Trophoblast cell (in vitro differentiated cells and primary cell): ENCODE measurements around the gene GYPC.

Experiments
- DNase-seq, 2 donors: peaks; one replicate each; pipeline ENCODE4 v3.0.0-alpha.2; 2016
- H2AFZ ChIP-seq: 2 replicates; pipeline ENCODE4 v1.6.1; 2013; ENCODE audit warnings: low read length, moderate library complexity, mild to moderate bottlenecking; ENCODE audit not compliant: insufficient read depth, poor library complexity
- H2AK5ac ChIP-seq: 2 replicates; pipeline ENCODE4 v1.6.1; 2013; ENCODE audit warnings: mild to moderate bottlenecking, low read length
- H2BK120ac ChIP-seq: 2 replicates; pipeline ENCODE4 v1.6.1; 2013; ENCODE audit warnings: low read length, mild to moderate bottlenecking, moderate library complexity; ENCODE audit not compliant: insufficient read depth, poor library complexity
- H2BK12ac ChIP-seq: 2 replicates; pipeline ENCODE4 v1.6.1; 2013; ENCODE audit warnings: mild to moderate bottlenecking, low read length, moderate library complexity
- H2BK5ac ChIP-seq: 2 replicates; pipeline ENCODE4 v1.6.1; 2013; ENCODE audit warnings: low read length, low read depth, moderate library complexity, mild to moderate bottlenecking; ENCODE audit not compliant: poor library complexity
- H3K14ac ChIP-seq: 2 replicates; pipeline ENCODE4 v1.6.1; 2013; ENCODE audit warnings: mild to moderate bottlenecking, low read length
- H3K18ac ChIP-seq: 2 replicates; pipeline ENCODE4 v1.6.1; 2013; ENCODE audit warnings: mild to moderate bottlenecking, low read length
- H3K23ac ChIP-seq: 2 replicates; pipeline ENCODE4 v1.6.1; 2013; ENCODE audit warnings: low read length
- H3K27ac ChIP-seq: 2 replicates; pipeline ENCODE4 v1.5.1; 2013; ENCODE audit warnings: low read depth, mild to moderate bottlenecking, inconsistent platforms, low read length, moderate library complexity
- H3K27me3 ChIP-seq: 2 replicates; pipeline ENCODE4 v1.6.1; 2013; ENCODE audit warnings: inconsistent platforms, mild to moderate bottlenecking, low read length, moderate library complexity; ENCODE audit not compliant: insufficient read depth
- H3K36me3 ChIP-seq, 2 experiments: 1 replicate in 1 of 2; 2 replicates in 1 of 2; pipeline ENCODE4 v1.6.1; 2013; ENCODE audit warnings: low read length in 2 of 2, mild to moderate bottlenecking in 2 of 2, moderate library complexity in 1 of 2; ENCODE audit not compliant: insufficient read depth in 2 of 2, control insufficient read depth in 1 of 2
- H3K4ac ChIP-seq: 2 replicates; pipeline ENCODE4 v1.6.1; 2013; ENCODE audit warnings: low read depth, mild to moderate bottlenecking, low read length, moderate library complexity
- H3K4me1 ChIP-seq, 2 experiments: 1 replicate in 1 of 2; 2 replicates in 1 of 2; pipeline ENCODE4 v1.6.1; 2013; ENCODE audit warnings: low read length in 2 of 2, mild to moderate bottlenecking in 2 of 2, moderate library complexity in 1 of 2; ENCODE audit not compliant: insufficient read depth in 2 of 2, control insufficient read depth in 1 of 2
- H3K4me2 ChIP-seq: 2 replicates; pipeline ENCODE4 v1.6.1; 2013; ENCODE audit warnings: inconsistent platforms, mild to moderate bottlenecking, low read length, moderate library complexity
- H3K4me3 ChIP-seq: 2 replicates; pipeline ENCODE4 v1.5.1; 2013; ENCODE audit warnings: mild to moderate bottlenecking, low read depth, low read length, inconsistent platforms
- H3K79me1 ChIP-seq: one replicate; pipeline ENCODE4 v1.6.1; 2013; ENCODE audit warnings: low read length
- H3K79me2 ChIP-seq: 2 replicates; pipeline ENCODE4 v1.6.1; 2013; ENCODE audit warnings: low read length, mild to moderate bottlenecking; ENCODE audit not compliant: control insufficient read depth, insufficient read depth, poor library complexity
- H3K9ac ChIP-seq: 2 replicates; pipeline ENCODE4 v1.6.1; 2013; ENCODE audit warnings: mild to moderate bottlenecking, low read length
- H3K9me3 ChIP-seq: 2 replicates; pipeline ENCODE4 v1.6.1; 2013; ENCODE audit warnings: low read depth, mild to moderate bottlenecking, control low read depth, inconsistent platforms, low read length; ENCODE audit not compliant: insufficient read depth
- H4K12ac ChIP-seq: 2 replicates; pipeline ENCODE4 v1.6.1; 2013; ENCODE audit warnings: low read depth, mild to moderate bottlenecking, low read length, moderate library complexity
- H4K8ac ChIP-seq: 2 replicates; pipeline ENCODE4 v1.6.1; 2013; ENCODE audit warnings: low read depth, mild to moderate bottlenecking, low read length, moderate library complexity
- H4K91ac ChIP-seq: one replicate; pipeline ENCODE4 v1.6.1; 2013; ENCODE audit warnings: low read depth, mild to moderate bottlenecking, low read length, moderate library complexity
- WGBS: extraction: QIAGEN DNeasy Blood & Tissue Kit; methylation state at CpG from one replicate; pipeline ENCODE4 v1.1.7; 2013; ENCODE audit warnings: missing lambda C conversion rate; ENCODE audit not compliant: insufficient read length, insufficient coverage; ENCODE audit errors: extremely low coverage; 5-methylcytosine and 5-hydroxymethylcytosine counted together

Gene GYPC

GRCh38 chr2:126699018-126699417 lies 43.1 kb downstream of the GYPC start:
- H3K4me3 ChIP-seq, result no peak overlapping the region
- no peak overlapping the region for H2AFZ ChIP-seq
- H3K23ac ChIP-seq, result no peak overlapping the region
- no peaks in the 10 kb centered on the region for H3K27me3 ChIP-seq
- H4K91ac ChIP-seq, result no peak overlapping the region
- no peak overlapping the region for H3K14ac ChIP-seq
- H2BK120ac ChIP-seq, result no peak overlapping the region
- no peak overlapping the region for H2BK5ac ChIP-seq
- DNase-seq, result no peak
- H3K79me1 ChIP-seq, result no peaks in the 10 kb centered on the region
- H4K12ac ChIP-seq, result no peak overlapping the region
- H2AK5ac ChIP-seq, result no peak overlapping the region
- H2BK12ac ChIP-seq, result no peak overlapping the region
- no peak overlapping the region for H4K8ac ChIP-seq
- H3K18ac ChIP-seq, result no peak overlapping the region
- H3K36me3 ChIP-seq, result peaks cover 5 to 13% of the 10 kb centered on the region in 2 experiments
- H3K4me2 ChIP-seq, result no peak overlapping the region
- no peak overlapping the region for H3K4ac ChIP-seq
- no peaks in the 10 kb centered on the region for H3K4me1 ChIP-seq
- WGBS, result no CpG with 5 or more reads among the region's 2 CpGs
- H3K9ac ChIP-seq, result no peak overlapping the region
- peaks cover 4% of the 10 kb centered on the region for H3K9me3 ChIP-seq
- H3K79me2 ChIP-seq, result no peaks in the 10 kb centered on the region
- no peak overlapping the region for H3K27ac ChIP-seq

DNA sequence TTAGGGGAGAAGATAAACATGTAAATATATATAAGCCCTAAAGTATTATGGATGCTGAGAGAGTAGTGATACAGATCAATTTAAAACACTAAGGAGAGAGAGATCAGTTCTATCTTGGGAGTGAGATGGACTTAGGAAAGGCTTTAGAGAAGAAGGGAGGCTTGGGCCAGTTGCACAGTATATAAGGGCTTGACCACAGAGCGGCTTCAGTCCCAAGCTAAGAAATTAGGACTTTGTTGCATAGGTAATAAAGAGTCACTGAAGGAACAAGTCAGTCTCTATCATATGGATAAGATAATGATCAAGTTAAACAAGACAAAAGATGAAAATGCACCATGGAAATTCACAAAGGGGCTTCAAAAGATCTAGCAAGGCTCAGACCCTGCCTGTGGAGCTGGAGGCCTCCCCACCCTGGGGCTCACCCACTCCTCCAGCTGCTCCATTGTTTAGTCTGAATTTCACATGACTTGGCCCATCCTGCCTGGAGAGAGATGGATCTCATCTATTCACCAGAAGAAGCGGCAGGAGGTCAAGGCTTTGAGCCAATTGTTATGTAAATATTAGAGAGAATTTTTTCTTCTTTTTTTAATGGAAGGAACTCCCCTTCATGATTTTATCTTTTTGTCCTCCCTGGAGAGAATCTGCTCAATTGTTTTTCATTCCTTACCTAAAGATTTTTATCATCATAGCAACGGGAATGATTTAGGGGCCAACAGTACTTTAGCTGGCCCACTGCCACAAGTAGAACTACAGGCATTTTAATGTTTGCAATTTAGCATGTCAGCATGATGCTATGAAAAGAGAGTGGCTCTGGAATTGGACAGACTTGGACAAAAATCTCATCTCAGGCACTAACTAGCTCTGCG lies 44.0 kb downstream of the GYPC start:
- no peak overlapping the region for H4K91ac ChIP-seq
- H4K8ac ChIP-seq, result no peak overlapping the region
- H2BK5ac ChIP-seq, result no peak overlapping the region
- H3K4me1 ChIP-seq, result no peaks in the 10 kb centered on the region
- H3K18ac ChIP-seq, result no peak overlapping the region
- WGBS, result no CpG with 5 or more reads among the region's 4 CpGs
- H3K36me3 ChIP-seq, result peaks cover 5 to 11% of the 10 kb centered on the region in 2 experiments
- H2BK12ac ChIP-seq, result no peak overlapping the region
- no peaks in the 10 kb centered on the region for H3K79me2 ChIP-seq
- H3K4me3 ChIP-seq, result no peak overlapping the region
- H3K4ac ChIP-seq, result no peak overlapping the region
- no peak overlapping the region for H4K12ac ChIP-seq
- H3K9me3 ChIP-seq, result peaks cover 2% of the 10 kb centered on the region
- no peaks in the 10 kb centered on the region for H3K79me1 ChIP-seq
- H3K27ac ChIP-seq, result no peak overlapping the region
- H3K9ac ChIP-seq, result no peak overlapping the region
- no peak for DNase-seq
- H3K23ac ChIP-seq, result no peak overlapping the region
- H2AK5ac ChIP-seq, result no peak overlapping the region
- H2AFZ ChIP-seq, result no peak overlapping the region
- H2BK120ac ChIP-seq, result no peak overlapping the region
- no peak overlapping the region for H3K4me2 ChIP-seq
- H3K14ac ChIP-seq, result no peak overlapping the region
- no peaks in the 10 kb centered on the region for H3K27me3 ChIP-seq

DNA sequence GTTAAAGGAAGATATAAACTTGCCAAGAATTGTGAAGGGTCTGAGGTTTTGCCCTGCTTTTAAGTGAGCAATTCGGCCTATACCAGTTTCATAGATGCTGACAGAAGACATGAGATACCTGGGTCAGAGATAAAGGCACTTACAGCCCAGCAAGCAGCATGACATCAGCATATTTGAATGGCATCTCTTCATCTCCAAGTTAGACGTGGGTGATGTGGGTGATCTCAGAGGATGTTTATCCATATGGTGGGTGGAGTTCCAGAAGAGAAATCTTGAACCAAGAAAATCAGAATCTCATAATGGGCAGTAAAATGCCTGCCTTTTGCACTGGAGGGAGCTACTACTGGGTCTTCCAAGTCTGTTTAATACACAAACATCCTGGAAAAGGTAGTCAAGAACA lies 44.7 kb downstream of the GYPC start:
- no peak overlapping the region for H2AK5ac ChIP-seq
- no peak overlapping the region for H3K4me3 ChIP-seq
- no peak overlapping the region for H3K4ac ChIP-seq
- H3K4me2 ChIP-seq, result no peak overlapping the region
- H3K14ac ChIP-seq, result no peak overlapping the region
- no peak for DNase-seq
- no peak overlapping the region for H3K23ac ChIP-seq
- peaks cover 2% of the 10 kb centered on the region for H3K9me3 ChIP-seq
- no peaks in the 10 kb centered on the region for H3K79me1 ChIP-seq
- no peaks in the 10 kb centered on the region for H3K4me1 ChIP-seq
- H2BK120ac ChIP-seq, result no peak overlapping the region
- H3K36me3 ChIP-seq, result peaks cover 5 to 11% of the 10 kb centered on the region in 2 experiments
- H4K12ac ChIP-seq, result no peak overlapping the region
- H3K9ac ChIP-seq, result no peak overlapping the region
- H3K27me3 ChIP-seq, result no peaks in the 10 kb centered on the region
- no peak overlapping the region for H2AFZ ChIP-seq
- no peak overlapping the region for H4K91ac ChIP-seq
- no peak overlapping the region for H3K27ac ChIP-seq
- WGBS, result no CpG with 5 or more reads among the region's 2 CpGs
- no peaks in the 10 kb centered on the region for H3K79me2 ChIP-seq
- H2BK12ac ChIP-seq, result no peak overlapping the region
- no peak overlapping the region for H2BK5ac ChIP-seq
- no peak overlapping the region for H4K8ac ChIP-seq
- no peak overlapping the region for H3K18ac ChIP-seq

DNA sequence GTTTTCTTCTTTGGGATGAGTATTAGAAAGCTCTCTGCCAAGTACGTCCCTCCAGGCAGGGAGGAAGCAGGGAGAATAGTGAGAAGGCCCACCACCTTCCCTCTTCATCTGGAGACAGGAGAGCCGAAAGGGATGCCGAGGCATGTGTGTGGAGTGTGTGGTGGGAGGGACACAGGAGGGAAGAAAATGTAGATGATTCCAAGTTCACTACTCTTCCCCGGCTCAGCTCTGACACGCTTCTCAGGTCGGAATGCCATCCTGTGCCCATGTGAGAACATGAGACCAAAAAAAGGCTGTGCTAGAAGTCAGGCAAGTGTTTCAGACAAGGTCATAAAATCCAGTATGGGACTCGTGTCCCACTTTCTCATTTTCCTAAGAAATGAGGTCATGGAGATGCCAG lies 47.4 kb downstream of the GYPC start:
- Histone ChIP-seq H3K79me1 (no peaks in the 10 kb centered on the region), H3K9me3 (peaks cover 1% of the 10 kb centered on the region), H4K12ac (no peak overlapping the region), H2BK120ac (no peak overlapping the region), H3K18ac (no peak overlapping the region), H4K91ac (no peak overlapping the region), H3K23ac (no peak overlapping the region), H3K9ac (no peak overlapping the region), H3K4ac (no peak overlapping the region), H3K4me3 (no peak overlapping the region), H3K4me2 (no peak overlapping the region), H2AFZ (no peak overlapping the region), H4K8ac (no peak overlapping the region), H3K4me1 (no peaks in the 10 kb centered on the region), H2BK5ac (no peak overlapping the region), H3K27ac (no peak overlapping the region), H3K79me2 (no peaks in the 10 kb centered on the region), H3K14ac (no peak overlapping the region), H2BK12ac (no peak overlapping the region), H3K27me3 (no peaks in the 10 kb centered on the region), H2AK5ac (no peak overlapping the region), H3K36me3 (no peaks in the 10 kb centered on the region)
- WGBS, result no CpG with 5 or more reads among the region's 7 CpGs
- DNase-seq, result no peak
